ENCODE measurements around the gene NRAP.

NRAP gene

DNA sequence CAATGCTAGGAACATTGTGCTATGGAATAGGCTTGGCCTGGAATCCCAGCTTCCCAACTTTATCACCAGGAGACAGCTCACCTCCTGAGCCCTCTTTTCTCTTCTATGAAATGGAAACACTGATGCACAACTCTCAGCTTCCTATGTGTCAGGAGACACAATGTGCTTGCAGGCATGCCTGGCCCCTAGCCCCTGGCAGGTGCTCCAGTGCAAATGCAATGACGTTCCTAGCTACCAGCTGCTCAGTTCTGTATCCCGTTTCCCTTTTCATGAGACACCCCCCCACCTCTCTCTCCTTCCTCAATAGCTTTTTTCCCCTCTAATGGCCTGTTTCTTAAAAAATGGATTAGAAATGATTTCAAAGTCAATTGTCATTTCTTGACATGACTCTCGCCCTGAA is 80.3 kb downstream of the NRAP start:
- Mint-ChIP-seq H3K4me1 (ENCODE audit: low read depth) (no peaks in the 10 kb centered on the region), H3K27me3 (peaks cover 4% of the 10 kb centered on the region), H3K4me3 (no peak overlapping the region), H3K9me3 (ENCODE audit: low read depth) (no peaks in the 10 kb centered on the region), H3K27ac (no peak overlapping the region), H3K36me3 (no peaks in the 10 kb centered on the region)

DNA sequence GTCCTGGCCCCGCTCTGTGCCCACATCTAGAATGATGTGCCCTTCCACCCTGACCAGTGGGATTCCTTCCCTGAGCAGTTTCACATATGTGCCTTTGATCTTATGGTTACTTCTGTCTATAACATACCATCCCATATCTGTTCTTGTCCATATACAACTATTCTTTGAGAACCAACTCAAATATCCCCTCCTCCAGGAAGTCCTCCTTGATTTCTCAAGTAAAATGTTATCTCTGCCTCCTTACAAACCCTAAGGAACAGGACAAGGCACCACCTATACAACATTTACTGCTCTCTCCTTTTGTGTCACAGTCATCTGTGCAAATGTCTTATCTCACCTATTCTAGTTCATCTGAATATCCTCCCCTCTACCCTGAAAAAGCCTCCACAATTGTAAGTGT is 82.7 kb downstream of the NRAP start:
- no peaks in the 10 kb centered on the region for H3K4me1 Mint-ChIP-seq (ENCODE audit: low read depth)
- no peak overlapping the region for H3K4me3 Mint-ChIP-seq
- peaks cover 4% of the 10 kb centered on the region for H3K27me3 Mint-ChIP-seq
- H3K27ac Mint-ChIP-seq, result no peak overlapping the region
- H3K36me3 Mint-ChIP-seq, result no peaks in the 10 kb centered on the region
- H3K9me3 Mint-ChIP-seq (ENCODE audit: low read depth), result no peaks in the 10 kb centered on the region

DNA sequence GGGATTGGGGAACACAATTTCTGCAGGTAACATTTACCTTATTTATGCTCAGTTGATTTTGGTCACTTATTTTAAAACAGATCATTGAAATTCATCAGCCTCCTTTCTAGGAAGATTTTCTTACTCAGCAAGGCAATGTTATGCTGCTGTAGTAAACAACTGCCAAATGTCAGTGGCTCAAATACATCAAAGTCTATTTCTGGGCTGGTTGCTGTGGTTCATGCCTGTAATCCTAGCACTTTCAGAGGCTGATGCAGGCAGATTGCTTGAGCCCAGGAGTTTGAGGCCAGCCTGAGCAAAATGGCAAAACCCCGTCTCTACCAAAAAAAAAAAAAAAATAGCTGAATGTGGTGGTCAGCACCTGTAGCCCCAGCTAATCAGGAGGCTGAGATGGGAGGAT is 85.1 kb downstream of the NRAP start:
- no peak overlapping the region for H3K27ac Mint-ChIP-seq
- no peaks in the 10 kb centered on the region for H3K4me1 Mint-ChIP-seq (ENCODE audit: low read depth)
- no peaks in the 10 kb centered on the region for H3K36me3 Mint-ChIP-seq
- H3K27me3 Mint-ChIP-seq, result peaks cover 4% of the 10 kb centered on the region
- H3K9me3 Mint-ChIP-seq (ENCODE audit: low read depth), result no peaks in the 10 kb centered on the region
- no peak overlapping the region for H3K4me3 Mint-ChIP-seq

DNA sequence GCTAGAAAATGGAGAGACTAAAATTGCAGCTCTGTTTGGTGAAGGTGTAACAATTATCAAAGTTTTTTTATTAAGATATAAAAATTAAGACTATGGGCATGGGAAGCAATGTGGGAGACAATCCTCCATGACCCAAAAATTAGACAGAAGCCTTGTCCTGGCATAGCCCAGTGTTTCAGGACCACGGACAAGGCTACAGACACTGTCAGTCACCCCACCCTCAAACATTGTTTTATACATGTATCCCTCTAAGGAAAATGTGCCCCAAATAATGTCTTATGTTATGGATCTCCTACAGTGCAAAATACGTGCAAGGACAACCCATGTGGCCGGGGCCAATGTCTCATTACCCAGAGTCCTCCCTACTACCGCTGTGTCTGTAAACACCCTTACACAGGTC is 87.0 kb downstream of the NRAP start:
- Mint-ChIP-seq H3K27ac (no peak overlapping the region), H3K9me3 (ENCODE audit: low read depth) (no peaks in the 10 kb centered on the region), H3K4me1 (ENCODE audit: low read depth) (no peaks in the 10 kb centered on the region), H3K27me3 (peaks cover 4% of the 10 kb centered on the region), H3K36me3 (no peaks in the 10 kb centered on the region), H3K4me3 (no peak overlapping the region)

DNA sequence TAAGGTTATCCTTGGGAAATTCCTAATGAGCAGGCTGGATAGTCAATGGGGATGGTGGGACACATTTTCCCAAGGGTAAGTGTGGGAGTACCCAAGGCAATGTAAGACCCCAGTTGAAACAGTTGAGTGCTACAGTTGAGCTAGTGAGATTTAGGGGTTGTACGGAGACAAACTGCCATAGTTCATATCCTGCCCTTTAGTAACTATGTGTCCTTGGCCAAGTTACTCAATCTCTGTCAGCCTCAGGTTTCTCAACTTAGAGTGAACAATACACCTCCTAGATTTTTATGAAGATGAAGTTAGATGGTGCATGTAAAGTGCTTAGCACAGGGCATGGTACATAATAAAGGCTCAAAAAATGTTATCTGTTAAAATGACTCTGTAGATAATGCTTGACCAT is 90.5 kb downstream of the NRAP start:
- Mint-ChIP-seq H3K4me1 (ENCODE audit: low read depth) (no peaks in the 10 kb centered on the region), H3K9me3 (ENCODE audit: low read depth) (no peaks in the 10 kb centered on the region), H3K4me3 (no peak overlapping the region), H3K36me3 (no peaks in the 10 kb centered on the region), H3K27ac (no peak overlapping the region), H3K27me3 (peaks cover 2% of the 10 kb centered on the region)

DNA sequence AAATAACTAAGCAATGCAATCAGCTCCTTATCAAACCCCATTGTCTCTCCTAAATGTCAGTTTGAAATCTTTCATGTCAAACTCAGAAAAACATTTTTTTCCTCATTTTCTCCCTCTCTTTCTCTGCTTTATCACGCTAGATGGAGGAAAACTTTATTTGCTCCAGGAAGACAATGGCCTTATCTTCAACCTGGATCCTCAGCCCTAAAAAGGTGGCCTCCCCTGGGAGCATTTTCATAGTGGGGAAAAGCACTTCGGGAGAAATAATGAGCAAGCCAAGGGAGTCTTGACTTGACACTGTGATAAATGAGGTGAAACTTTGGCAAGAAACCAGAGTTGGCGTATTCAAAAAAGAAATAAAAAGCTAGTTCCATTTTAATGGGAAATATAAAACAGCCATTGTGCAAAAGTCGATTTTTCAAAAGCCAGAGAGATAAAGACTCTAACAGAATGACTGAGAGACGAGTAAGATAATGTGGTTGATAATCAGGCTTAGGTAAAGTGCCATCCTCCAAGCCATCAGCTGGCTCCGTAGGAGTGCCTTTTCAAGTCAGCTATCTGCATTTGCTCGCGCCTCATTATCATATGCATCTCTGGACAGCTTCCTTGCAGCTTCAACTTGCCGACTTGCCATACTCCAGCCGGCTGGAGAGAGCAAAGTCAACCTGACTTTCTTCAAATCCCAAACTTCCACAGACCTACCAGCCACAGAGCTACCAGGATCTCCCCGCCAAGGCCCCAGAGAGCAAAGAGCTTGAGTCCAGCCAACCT is 91.1 kb downstream of the NRAP start:
- no peaks in the 10 kb centered on the region for H3K4me1 Mint-ChIP-seq (ENCODE audit: low read depth)
- no peak overlapping the region for H3K27ac Mint-ChIP-seq
- peaks cover 2% of the 10 kb centered on the region for H3K27me3 Mint-ChIP-seq
- no peaks in the 10 kb centered on the region for H3K36me3 Mint-ChIP-seq
- no peaks in the 10 kb centered on the region for H3K9me3 Mint-ChIP-seq (ENCODE audit: low read depth)
- no peak overlapping the region for H3K4me3 Mint-ChIP-seq

DNA sequence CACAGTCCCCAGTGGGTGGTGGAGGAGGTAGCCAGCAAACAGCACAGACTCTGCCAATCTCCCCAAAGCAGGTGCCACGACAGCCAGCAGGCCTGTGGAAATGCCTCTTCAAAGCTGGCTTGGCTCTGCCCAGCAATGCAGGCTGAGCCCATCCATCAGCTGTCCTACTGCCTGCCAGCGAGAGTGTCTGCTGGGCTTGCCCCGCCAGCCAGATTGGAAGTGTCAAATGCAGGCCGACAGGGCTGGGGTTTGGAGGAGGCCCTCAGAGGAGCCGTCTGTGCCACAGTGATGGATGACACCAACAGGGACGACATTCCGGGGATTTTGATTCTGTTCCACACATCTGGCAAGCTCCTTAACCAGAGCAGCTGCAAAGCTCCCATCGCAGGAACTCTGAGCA is 94.3 kb downstream of the NRAP start:
- Mint-ChIP-seq H3K27ac (no peak overlapping the region), H3K4me3 (no peak overlapping the region), H3K9me3 (ENCODE audit: low read depth) (no peaks in the 10 kb centered on the region), H3K27me3 (no peaks in the 10 kb centered on the region), H3K36me3 (no peaks in the 10 kb centered on the region), H3K4me1 (ENCODE audit: low read depth) (no peaks in the 10 kb centered on the region)

DNA sequence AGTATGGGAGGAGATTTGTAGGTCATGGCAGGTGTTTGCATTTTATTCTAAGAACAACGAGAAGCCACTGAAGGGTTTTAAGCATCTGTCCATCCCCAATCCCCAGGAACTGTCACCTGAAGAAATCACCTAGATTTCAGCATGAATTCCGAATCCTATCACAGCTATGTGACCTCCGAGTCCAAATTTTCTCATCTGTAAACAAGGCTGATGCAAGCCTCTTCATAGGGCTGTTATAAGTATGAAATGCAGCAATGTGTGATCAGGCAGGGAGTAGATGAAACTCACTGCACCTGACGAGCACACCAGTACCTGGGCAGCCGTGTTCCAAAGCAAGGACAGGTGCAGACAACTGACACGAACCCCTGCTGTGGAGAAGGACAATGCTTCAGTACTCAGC is 97.0 kb downstream of the NRAP start:
- Mint-ChIP-seq H3K4me1 (ENCODE audit: low read depth) (peaks cover 1% of the 10 kb centered on the region), H3K27ac (no peak overlapping the region), H3K36me3 (no peaks in the 10 kb centered on the region)

DNA sequence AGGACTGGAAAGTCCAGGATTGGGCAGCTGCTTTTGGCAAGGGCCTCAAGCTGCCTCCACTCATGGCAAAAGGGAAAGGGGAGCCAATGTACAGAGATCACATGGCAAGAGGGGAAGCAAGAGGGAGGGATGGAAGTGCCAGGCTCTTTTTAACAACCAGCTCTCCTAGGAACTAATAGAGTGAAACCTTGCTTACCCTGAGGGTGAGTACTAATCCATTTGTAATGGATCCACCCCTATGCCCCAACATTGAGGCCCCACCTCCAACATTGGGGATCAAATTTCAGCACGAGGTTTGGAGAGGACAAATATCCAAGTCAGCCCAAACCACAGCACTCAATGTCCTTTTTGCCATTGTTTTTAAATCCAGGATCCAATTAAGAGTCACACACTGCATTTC is 98.5 kb downstream of the NRAP start:
- Mint-ChIP-seq H3K36me3 (no peaks in the 10 kb centered on the region), H3K27ac (no peak overlapping the region), H3K9me3 (ENCODE audit: low read depth) (no peaks in the 10 kb centered on the region), H3K4me3 (no peak overlapping the region), H3K27me3 (no peaks in the 10 kb centered on the region), H3K4me1 (ENCODE audit: low read depth) (peaks cover 1% of the 10 kb centered on the region)

More for the DNA sequence above, 97.0 kb downstream of the NRAP start:
- Mint-ChIP-seq H3K4me3 (no peak overlapping the region), H3K27me3 (no peaks in the 10 kb centered on the region), H3K9me3 (ENCODE audit: low read depth) (no peaks in the 10 kb centered on the region)

DNA sequence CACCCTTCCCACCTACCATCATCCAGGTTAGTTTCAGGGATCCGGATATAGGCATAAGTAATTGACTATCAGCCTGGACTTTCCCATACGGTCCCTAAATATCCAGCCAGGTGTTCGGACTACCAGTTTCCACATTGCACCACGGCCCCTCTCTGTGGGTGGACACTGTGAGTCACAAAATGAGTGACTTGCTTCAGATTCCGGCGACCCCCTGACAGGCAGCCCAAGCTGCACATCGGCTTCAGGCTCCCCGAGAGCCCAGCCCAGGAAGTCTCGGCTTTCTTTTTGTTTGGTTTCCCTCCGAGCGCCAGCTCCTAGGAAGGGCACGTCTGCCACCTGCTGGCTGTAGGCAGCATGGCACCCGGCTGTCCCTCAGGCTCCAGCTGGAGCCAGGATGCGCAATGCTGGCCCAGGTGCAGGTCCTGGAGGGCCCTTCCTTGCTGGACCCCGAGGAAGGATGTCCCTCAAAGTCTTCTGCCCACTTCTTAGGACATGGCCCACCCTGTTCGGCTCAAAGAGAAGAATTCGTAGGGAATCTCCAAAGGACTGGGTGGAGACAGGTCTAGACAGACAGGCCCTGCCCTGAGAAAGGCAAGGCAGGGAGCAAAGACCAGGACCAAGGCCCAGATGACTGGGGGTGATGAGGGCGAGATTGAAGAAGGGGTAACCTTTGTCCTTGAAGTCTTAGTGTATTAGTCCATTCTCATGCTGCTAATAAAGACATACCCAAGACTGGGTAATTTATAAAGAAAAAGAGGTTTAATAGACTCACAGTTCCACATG is 100.3 kb downstream of the NRAP start:
- H3K27ac Mint-ChIP-seq, result no peak overlapping the region
- H3K4me1 Mint-ChIP-seq (ENCODE audit: low read depth), result peaks cover 1% of the 10 kb centered on the region
- no peaks in the 10 kb centered on the region for H3K27me3 Mint-ChIP-seq
- H3K36me3 Mint-ChIP-seq, result no peaks in the 10 kb centered on the region
- H3K9me3 Mint-ChIP-seq (ENCODE audit: low read depth), result no peaks in the 10 kb centered on the region
- H3K4me3 Mint-ChIP-seq, result peak overlapping the region; percentile 76

DNA sequence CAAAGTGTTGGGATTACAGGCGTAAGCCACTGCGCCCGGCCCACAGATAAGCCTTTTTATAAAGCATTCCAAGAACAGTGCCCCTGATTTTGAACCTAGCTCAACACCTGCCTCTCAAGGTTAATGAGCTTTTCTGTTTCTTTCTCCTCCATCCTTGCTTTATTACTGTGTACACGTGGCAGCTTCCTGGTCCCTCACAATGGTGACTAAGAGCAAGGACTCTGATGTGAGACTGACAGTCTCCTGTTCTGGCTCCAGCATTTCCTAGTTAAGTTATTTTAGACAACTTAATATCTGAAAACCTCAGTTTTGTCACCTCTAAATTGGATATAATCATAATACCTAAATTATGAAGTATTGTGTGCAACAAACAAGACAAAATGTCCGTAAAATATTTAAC is 101.1 kb downstream of the NRAP start:
- Mint-ChIP-seq H3K9me3 (ENCODE audit: low read depth) (no peaks in the 10 kb centered on the region), H3K4me3 (peak overlapping the region; percentile 76), H3K4me1 (ENCODE audit: low read depth) (peaks cover 1% of the 10 kb centered on the region), H3K27ac (no peak overlapping the region), H3K27me3 (no peaks in the 10 kb centered on the region), H3K36me3 (no peaks in the 10 kb centered on the region)

DNA sequence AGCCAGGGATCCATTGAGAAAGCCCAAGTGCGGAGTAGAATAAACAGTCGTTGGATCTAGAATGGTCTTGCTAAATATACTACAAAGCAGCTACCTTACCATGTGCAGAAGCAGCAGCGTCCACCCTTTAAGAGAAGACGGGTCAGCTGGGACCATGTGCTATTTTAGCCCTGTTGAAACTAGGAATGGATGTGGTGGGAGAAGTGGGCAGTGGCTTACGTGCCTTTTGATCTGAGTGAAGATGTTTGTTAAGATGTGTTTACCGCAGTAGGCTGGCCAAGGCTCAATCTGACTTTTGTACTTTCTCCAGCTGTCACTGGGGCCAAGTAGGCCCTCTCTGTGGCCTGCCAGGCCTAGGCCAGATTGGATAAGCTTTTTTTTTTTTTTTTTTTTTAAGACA is 101.8 kb downstream of the NRAP start:
- no peak overlapping the region for H3K27ac Mint-ChIP-seq
- H3K9me3 Mint-ChIP-seq (ENCODE audit: low read depth), result no peaks in the 10 kb centered on the region
- peaks cover 1% of the 10 kb centered on the region for H3K4me1 Mint-ChIP-seq (ENCODE audit: low read depth)
- H3K36me3 Mint-ChIP-seq, result no peaks in the 10 kb centered on the region
- H3K27me3 Mint-ChIP-seq, result no peaks in the 10 kb centered on the region
- no peak overlapping the region for H3K4me3 Mint-ChIP-seq

DNA sequence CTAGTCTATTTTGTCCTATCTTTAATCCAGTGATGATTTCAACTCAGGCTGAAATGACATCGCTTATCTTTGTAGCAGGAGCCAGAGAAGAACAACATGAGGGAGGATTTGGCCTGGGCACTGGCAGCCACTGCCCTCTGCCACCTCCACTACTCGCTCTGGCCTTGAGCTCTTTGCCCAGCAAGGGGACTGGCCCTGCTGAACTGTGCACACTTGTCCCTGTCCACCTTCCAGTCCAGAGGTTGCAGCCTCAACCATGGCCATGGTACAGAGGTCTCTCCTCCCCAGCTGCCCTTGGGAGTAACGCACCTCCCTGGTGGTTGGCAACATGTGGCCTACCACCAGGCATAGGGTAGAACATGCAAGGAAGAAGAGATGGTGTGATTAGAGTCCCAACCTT is 102.6 kb downstream of the NRAP start:
- Mint-ChIP-seq H3K27ac (no peak overlapping the region), H3K9me3 (ENCODE audit: low read depth) (no peaks in the 10 kb centered on the region), H3K4me3 (no peak overlapping the region), H3K27me3 (no peaks in the 10 kb centered on the region), H3K36me3 (no peaks in the 10 kb centered on the region), H3K4me1 (ENCODE audit: low read depth) (peaks cover 1% of the 10 kb centered on the region)

DNA sequence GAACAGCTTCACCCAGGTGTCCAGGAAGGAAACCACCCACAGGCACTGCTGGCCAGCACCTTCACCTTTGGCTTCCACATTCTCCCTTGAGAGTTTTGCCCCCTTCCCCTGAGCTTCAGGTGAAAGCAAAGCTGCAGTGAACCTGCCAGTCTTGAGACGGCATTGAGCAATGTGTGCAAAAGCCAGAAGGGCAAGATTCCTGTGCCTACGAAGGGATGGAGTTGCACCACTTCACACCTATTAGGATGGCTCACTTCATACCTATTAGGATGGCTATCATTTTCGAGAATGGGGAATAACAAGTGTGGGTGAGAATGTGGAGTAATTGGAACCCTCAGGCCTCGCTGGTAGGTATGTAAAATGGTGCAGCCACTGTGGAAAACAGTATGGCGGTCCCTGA is 103.8 kb downstream of the NRAP start:
- Mint-ChIP-seq H3K27me3 (no peaks in the 10 kb centered on the region), H3K36me3 (no peaks in the 10 kb centered on the region), H3K27ac (no peak overlapping the region), H3K4me3 (no peak overlapping the region), H3K4me1 (ENCODE audit: low read depth) (peaks cover 1% of the 10 kb centered on the region), H3K9me3 (ENCODE audit: low read depth) (no peaks in the 10 kb centered on the region)

DNA sequence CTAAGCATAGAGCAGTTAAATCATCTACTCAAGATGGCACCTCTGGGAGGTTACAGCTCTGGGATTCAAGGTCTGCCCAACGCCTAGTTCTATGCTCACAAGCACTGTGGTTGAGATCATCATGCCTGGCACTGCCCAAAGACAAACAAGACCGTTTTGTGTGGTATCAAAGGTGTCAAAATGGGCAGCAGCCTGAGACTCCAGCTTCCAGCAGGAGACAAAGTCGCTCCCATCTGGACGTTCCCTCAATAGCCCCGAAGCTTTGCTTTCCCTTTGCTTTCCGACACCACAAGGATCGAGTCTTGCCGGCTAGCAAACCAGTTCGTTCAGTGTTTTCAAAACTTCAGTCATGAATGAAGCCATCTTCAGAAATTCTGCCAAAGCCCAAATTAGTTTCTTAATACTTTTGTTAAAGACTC is 105.9 kb downstream of the NRAP start:
- Mint-ChIP-seq H3K36me3 (no peaks in the 10 kb centered on the region), H3K4me1 (ENCODE audit: low read depth) (no peaks in the 10 kb centered on the region), H3K4me3 (no peak overlapping the region), H3K27ac (no peak overlapping the region), H3K27me3 (no peaks in the 10 kb centered on the region), H3K9me3 (ENCODE audit: low read depth) (no peaks in the 10 kb centered on the region)

DNA sequence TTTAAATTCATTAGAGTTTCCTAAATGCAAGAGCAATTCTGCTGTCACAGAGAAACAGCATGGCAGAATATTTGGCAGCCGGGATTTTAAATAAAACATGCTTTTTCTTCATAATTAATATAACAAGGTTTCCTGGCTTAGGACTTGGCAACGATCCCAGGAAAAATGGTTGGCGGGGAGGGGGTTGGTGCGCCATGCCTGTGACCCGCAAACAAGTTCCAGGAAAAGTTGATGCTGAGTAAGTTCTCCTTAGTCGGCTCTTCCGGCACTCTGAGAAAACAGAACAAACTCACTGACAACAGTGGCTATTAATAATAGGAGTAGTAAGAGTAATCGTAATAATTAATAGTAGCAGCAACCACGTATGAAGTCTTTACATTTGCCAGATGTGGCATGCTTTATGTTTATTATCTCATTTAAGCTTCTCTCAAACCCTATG is 106.4 kb downstream of the NRAP start:
- Mint-ChIP-seq H3K9me3 (ENCODE audit: low read depth) (no peaks in the 10 kb centered on the region), H3K27me3 (no peaks in the 10 kb centered on the region), H3K27ac (no peak overlapping the region), H3K4me3 (no peak overlapping the region), H3K4me1 (ENCODE audit: low read depth) (no peaks in the 10 kb centered on the region), H3K36me3 (no peaks in the 10 kb centered on the region)

Data from activated naive CD8-positive, alpha-beta T cell (primary cell).